ENCODE results near the gene RTL3. TPM values are rescaled to one million over a fixed set of nuclear protein-coding genes. Genes with fewer than 3 reads are reported as not detected.
"Not testable (repeated sequence)": the region's sequence is repeated elsewhere in the genome, so short reads cannot be mapped to it uniquely, and the experiment has no call there.

RTL3 gene
- total RNA-seq, 4 donors from 2014 or later, result 0.94 TPM; not detected in 3

- H3K27ac ChIP-seq, result no peak overlapping the region
- TF ChIP-seq POLR2A (IDR thresholded peaks at IDR 0.05), result no peak
- no peaks in the 10 kb centered on the region for H3K27me3 ChIP-seq
These were observed 714 bp downstream of the RTL3 start for GRCh38 chrX:78658414-78658813.

GRCh38 chrX:78655642-78656041, 3.5 kb downstream of the RTL3 start:
- H3K27ac ChIP-seq, result no peak overlapping the region
- no peaks in the 10 kb centered on the region for H3K9me3 ChIP-seq
- H3K4me1 ChIP-seq, result no peaks in the 10 kb centered on the region
- TF ChIP-seq, protein P1, sequence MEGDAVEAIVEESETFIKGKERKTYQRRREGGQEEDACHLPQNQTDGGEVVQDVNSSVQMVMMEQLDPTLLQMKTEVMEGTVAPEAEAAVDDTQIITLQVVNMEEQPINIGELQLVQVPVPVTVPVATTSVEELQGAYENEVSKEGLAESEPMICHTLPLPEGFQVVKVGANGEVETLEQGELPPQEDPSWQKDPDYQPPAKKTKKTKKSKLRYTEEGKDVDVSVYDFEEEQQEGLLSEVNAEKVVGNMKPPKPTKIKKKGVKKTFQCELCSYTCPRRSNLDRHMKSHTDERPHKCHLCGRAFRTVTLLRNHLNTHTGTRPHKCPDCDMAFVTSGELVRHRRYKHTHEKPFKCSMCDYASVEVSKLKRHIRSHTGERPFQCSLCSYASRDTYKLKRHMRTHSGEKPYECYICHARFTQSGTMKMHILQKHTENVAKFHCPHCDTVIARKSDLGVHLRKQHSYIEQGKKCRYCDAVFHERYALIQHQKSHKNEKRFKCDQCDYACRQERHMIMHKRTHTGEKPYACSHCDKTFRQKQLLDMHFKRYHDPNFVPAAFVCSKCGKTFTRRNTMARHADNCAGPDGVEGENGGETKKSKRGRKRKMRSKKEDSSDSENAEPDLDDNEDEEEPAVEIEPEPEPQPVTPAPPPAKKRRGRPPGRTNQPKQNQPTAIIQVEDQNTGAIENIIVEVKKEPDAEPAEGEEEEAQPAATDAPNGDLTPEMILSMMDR (IDR thresholded peaks at IDR 0.05), result no peak
- no peak for TF ChIP-seq POLR2A (IDR thresholded peaks at IDR 0.05)
- no peaks in the 10 kb centered on the region for H3K27me3 ChIP-seq
- H3K36me3 ChIP-seq, result no peaks in the 10 kb centered on the region
- DNase-seq, result no peak
- H3K4me3 ChIP-seq, result no peak overlapping the region

More at GRCh38 chrX:78658414-78658813, 714 bp downstream of the RTL3 start:
- no peaks in the 10 kb centered on the region for H3K9me3 ChIP-seq
- DNase-seq, result no peak
- H3K4me1 ChIP-seq, result no peaks in the 10 kb centered on the region
- H3K4me3 ChIP-seq, result no peak overlapping the region
- H3K36me3 ChIP-seq, result no peaks in the 10 kb centered on the region

DNA sequence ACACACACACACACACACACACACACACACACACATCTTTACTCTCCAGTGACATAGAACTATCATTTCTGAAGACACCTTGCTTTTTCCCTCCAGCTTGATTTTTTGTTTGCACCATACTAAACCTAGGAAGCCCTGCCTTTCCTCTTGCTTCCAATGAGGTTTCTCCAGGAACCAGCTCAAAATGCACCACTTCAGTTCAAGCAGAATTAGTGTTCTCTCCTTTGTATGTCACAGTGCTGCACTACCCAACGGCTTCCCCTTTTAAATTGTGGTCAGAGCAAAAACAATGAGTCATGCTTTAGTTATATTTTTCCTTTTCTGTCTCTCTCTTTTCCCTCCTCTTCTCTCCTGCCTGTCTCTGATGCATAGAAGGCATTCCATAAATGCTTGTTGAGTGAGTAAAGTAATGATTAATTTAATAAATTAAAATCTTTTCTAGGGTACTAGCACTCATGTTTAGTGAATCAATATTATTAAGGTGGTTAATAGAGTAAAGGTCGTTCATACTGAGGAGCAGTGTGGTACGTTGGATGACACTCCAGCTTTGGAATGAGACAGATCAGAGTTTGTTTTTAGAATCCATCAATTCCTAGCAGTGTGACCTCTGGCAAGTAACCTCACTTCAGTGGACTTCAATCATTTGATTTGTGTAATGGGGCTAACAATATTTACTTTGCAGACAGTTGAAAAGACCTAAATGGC, 5.9 kb downstream of the RTL3 start:
- no peak overlapping the region for H3K27ac ChIP-seq
- no peak for DNase-seq

GRCh38 chrX:78650906-78651437, 8.2 kb downstream of the RTL3 start:
- Histone ChIP-seq H3K27ac (no peak overlapping the region), H3K9me3 (no peaks in the 10 kb centered on the region), H3K4me1 (no peaks in the 10 kb centered on the region), H3K27me3 (no peaks in the 10 kb centered on the region), H3K4me3 (no peak overlapping the region), H3K36me3 (no peaks in the 10 kb centered on the region)
- no peak for DNase-seq
- TF ChIP-seq POLR2A (IDR thresholded peaks at IDR 0.05), result no peak
- TF ChIP-seq, protein P1 (IDR thresholded peaks at IDR 0.05), result no peak

More for the DNA sequence above, 5.9 kb downstream of the RTL3 start:
- no peaks in the 10 kb centered on the region for H3K4me1 ChIP-seq
- H3K9me3 ChIP-seq, result no peaks in the 10 kb centered on the region
- H3K27me3 ChIP-seq, result no peaks in the 10 kb centered on the region
- H3K4me3 ChIP-seq, result no peak overlapping the region
- H3K36me3 ChIP-seq, result no peaks in the 10 kb centered on the region
- TF ChIP-seq POLR2A (IDR thresholded peaks at IDR 0.05), result no peak
- TF ChIP-seq, protein P1 (IDR thresholded peaks at IDR 0.05), result no peak

- no peaks in the 10 kb centered on the region for H3K9me3 ChIP-seq
- H3K27ac ChIP-seq, result no peak overlapping the region
- H3K36me3 ChIP-seq, result no peaks in the 10 kb centered on the region
- H3K27me3 ChIP-seq, result no peaks in the 10 kb centered on the region
- TF ChIP-seq, protein P1 (IDR thresholded peaks at IDR 0.05), result no peak
- TF ChIP-seq POLR2A (IDR thresholded peaks at IDR 0.05), result no peak
- no peak overlapping the region for H3K4me3 ChIP-seq
- H3K4me1 ChIP-seq, result no peaks in the 10 kb centered on the region
- no peak for DNase-seq
These were observed 15.3 kb downstream of the RTL3 start for GRCh38 chrX:78643874-78644273.

DNA sequence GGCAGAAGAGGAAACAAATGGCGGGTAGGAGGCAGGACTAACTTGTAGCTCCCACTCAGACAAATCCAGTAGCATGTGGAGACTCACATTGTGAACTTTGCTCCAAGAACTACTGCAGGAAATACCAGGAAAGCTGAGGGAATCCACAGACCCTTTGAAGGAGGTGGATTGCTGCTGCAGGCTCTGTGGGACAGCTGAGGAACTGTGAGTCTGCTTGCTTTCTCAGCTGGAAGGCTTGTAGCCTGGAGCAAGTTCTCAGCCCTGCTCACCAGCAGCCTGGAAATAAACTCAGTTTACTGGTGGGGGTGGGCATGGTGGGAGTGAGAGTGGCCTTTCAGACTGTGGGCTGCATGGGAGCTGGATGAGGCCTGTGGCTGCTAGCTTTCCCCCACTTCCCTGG, 16.0 kb downstream of the RTL3 start:
- H3K27ac ChIP-seq, result no peak overlapping the region
- no peak overlapping the region for H3K4me3 ChIP-seq
- H3K27me3 ChIP-seq, result no peaks in the 10 kb centered on the region
- no peaks in the 10 kb centered on the region for H3K4me1 ChIP-seq
- no peaks in the 10 kb centered on the region for H3K9me3 ChIP-seq
- TF ChIP-seq, protein P1 (IDR thresholded peaks at IDR 0.05), result no peak
- no peak for TF ChIP-seq POLR2A (IDR thresholded peaks at IDR 0.05)
- H3K36me3 ChIP-seq, result no peaks in the 10 kb centered on the region
- no peak for DNase-seq

DNA sequence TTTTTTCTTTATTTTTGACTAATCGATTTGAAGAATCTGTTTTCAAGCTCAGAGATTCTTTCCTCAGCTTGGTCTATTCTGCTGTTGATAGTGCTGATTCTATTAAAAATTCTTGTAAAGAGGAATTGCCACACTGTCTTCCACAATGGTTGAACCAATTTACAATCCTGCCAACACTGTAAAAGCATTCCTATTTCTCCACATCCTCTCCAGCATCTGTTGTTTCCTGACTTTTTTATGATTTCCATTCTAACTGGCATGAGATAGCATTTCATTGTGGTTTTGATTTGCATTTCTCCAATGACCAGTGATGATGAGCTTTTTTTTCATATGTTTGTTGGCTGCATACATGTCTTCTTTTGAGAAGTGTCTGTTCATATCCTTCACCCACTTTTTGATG, 23.0 kb downstream of the RTL3 start:
- H3K4me3 ChIP-seq, H3K4me1 ChIP-seq, DNase-seq, H3K27me3 ChIP-seq, H3K27ac ChIP-seq, H3K9me3 ChIP-seq, H3K36me3 ChIP-seq: not testable (repeated sequence)

Measured in Peyer's patch (tissue), 4 donors.